GM12878 (cell line): ENCODE results near the gene DOC2B. TPM values are rescaled to one million over a fixed set of nuclear protein-coding genes. Genes with fewer than 3 reads are reported as not detected.

Experiments
- ATAC-seq: fragments of 200-7000 bp; cut with Tn5 transposase; 3 replicates; pipeline ENCODE4 v1.9.1; 2020; ENCODE audit warnings: mild to moderate bottlenecking, moderate library complexity
- BruUV-seq: library from RNA; stranded (reverse); fragments of 400-500 nt; replicated peaks from 2 replicates; lab custom pipeline; 2021; lab: Mats Ljungman, UMichigan
- CTCF ChIA-PET: fragments of 300-600 bp; sonication (Branson Sonifier 250); formaldehyde crosslinking; extraction: SDS; loops from one replicate; lab custom pipeline; 2021; ENCODE audit warnings: inconsistent platforms; lab: Yijun Ruan, JAX
- POLR2A ChIA-PET: fragments of 350-600 bp; formaldehyde crosslinking; extraction: SDS; loops from one replicate; lab custom pipeline; 2021; ENCODE audit warnings: inconsistent platforms; lab: Charles Lee
- RAD21 ChIA-PET: fragments of 300-600 bp; sonication (Branson Sonifier 250); formaldehyde crosslinking; loops from one replicate; lab custom pipeline; 2023; ENCODE audit warnings: antibody characterized with exemption; ENCODE audit not compliant: unreplicated experiment; lab: Charles Lee
- SMC1A ChIA-PET: fragments of 300-600 bp; sonication (Branson Sonifier 250); formaldehyde crosslinking; loops from one replicate; lab custom pipeline; 2023; ENCODE audit not compliant: unreplicated experiment, uncharacterized antibody; lab: Charles Lee
- DNase-seq: peaks from one replicate; pipeline ENCODE4 v3.0.0-alpha.2; 2011; ENCODE audit warnings: low read depth, low spot score
- FAIRE-seq: peaks from 3 replicates; lab custom pipeline; 2011; peaks lifted over from hg19 to GRCh38; lab: Jason Lieb, UNC
- H2AFZ ChIP-seq: 2 replicates; pipeline ENCODE4 v1.6.0; 2011; ENCODE audit warnings: low read depth, low read length, control low read depth; ENCODE audit not compliant: control insufficient read depth
- H3K27ac ChIP-seq: 2 replicates; pipeline ENCODE4 v1.5.1; 2011; ENCODE audit warnings: control low read depth; ENCODE audit not compliant: control insufficient read depth, insufficient read depth
- H3K27me3 ChIP-seq, 2 experiments: replicated peaks in 1 of 2; 2 replicates each; pipeline versions ENCODE4 v1.6.0 to v1.6.1; 2011; ENCODE audit warnings: low read length in 1 of 2; ENCODE audit not compliant: control insufficient read depth in 2 of 2, insufficient read depth in 2 of 2
- H3K36me3 ChIP-seq, 2 experiments: 2 replicates each; pipeline ENCODE4 v1.5.1; 2011; ENCODE audit warnings: low read length in 1 of 2; ENCODE audit not compliant: control insufficient read depth in 2 of 2, insufficient read depth in 2 of 2
- H3K4me1 ChIP-seq: 2 replicates; pipeline ENCODE4 v1.6.1; 2011; ENCODE audit warnings: mild to moderate bottlenecking, low read length, moderate library complexity, mixed read lengths; ENCODE audit not compliant: control insufficient read depth, insufficient read depth
- H3K4me2 ChIP-seq: 2 replicates; pipeline ENCODE4 v1.6.0; 2011; ENCODE audit warnings: control low read depth; ENCODE audit not compliant: control insufficient read depth, insufficient read depth
- H3K4me3 ChIP-seq: fragments of 200-600 bp; sonication (generic); 2 replicates; pipeline ENCODE4 v1.5.1; 2016
- H3K79me2 ChIP-seq: 2 replicates; pipeline ENCODE4 v1.6.0; 2011; ENCODE audit warnings: low read length; ENCODE audit not compliant: control insufficient read depth, insufficient read depth
- H3K9ac ChIP-seq: 2 replicates; pipeline ENCODE4 v1.8.0; 2011; ENCODE audit warnings: low read length, control low read depth, mixed read lengths; ENCODE audit not compliant: control insufficient read depth, insufficient read depth
- H3K9me3 ChIP-seq: replicated peaks from 3 replicates; pipeline ENCODE4 v1.5.1; 2011; ENCODE audit warnings: mild to moderate bottlenecking, low read length; ENCODE audit not compliant: control insufficient read depth, insufficient read depth
- H4K20me1 ChIP-seq: 2 replicates; pipeline ENCODE4 v1.6.0; 2011; ENCODE audit not compliant: control insufficient read depth, insufficient read depth
- ATF3 ChIP-seq: IDR thresholded peaks from 2 replicates; pipeline ENCODE4 v1.6.1; 2011; ENCODE audit warnings: low read depth, mild to moderate bottlenecking, low read length, moderate library complexity, borderline replicate concordance; ENCODE audit errors: extremely low read depth
- CTCF ChIP-seq, 3 experiments: IDR thresholded peaks in 2 of 3; conservative IDR thresholded peaks in 1 of 3; 2 replicates each; pipeline ENCODE4 v1.5.1; 2011; ENCODE audit warnings: low read depth in 3 of 3, low read length in 3 of 3, mild to moderate bottlenecking in 3 of 3, control low read depth in 2 of 3, moderate library complexity in 2 of 3, inconsistent platforms in 1 of 3, mixed read lengths in 1 of 3; ENCODE audit not compliant: control insufficient read depth in 2 of 3, insufficient read depth in 1 of 3; ENCODE audit errors: extremely low read depth in 1 of 3
- DPF2 ChIP-seq: fragments of 450-650 bp; IDR thresholded peaks from 2 replicates; pipeline ENCODE4 v1.6.1; 2017; ENCODE audit warnings: mild to moderate bottlenecking
- E2F8 ChIP-seq: fragments of 450-650 bp; IDR thresholded peaks from 2 replicates; pipeline ENCODE4 v1.6.1; 2018; ENCODE audit warnings: mild to moderate bottlenecking, low read depth, moderate library complexity; ENCODE audit not compliant: partially characterized antibody
- FOS ChIP-seq: IDR thresholded peaks from 3 replicates; pipeline ENCODE4 v1.6.1; 2011; ENCODE audit warnings: borderline replicate concordance; ENCODE audit not compliant: insufficient read length; ENCODE audit errors: extremely low read depth
- KLF5 ChIP-seq: fragments of 450-650 bp; IDR thresholded peaks from 2 replicates; pipeline ENCODE4 v1.6.1; 2014; ENCODE audit warnings: mild to moderate bottlenecking; ENCODE audit not compliant: partially characterized antibody
- MLLT1 ChIP-seq: fragments of 450-650 bp; IDR thresholded peaks from 2 replicates; pipeline ENCODE4 v1.6.1; 2016; ENCODE audit warnings: mild to moderate bottlenecking
- MYB ChIP-seq: fragments of 150-350 bp; IDR thresholded peaks from 2 replicates; pipeline ENCODE4 v1.6.1; 2014; ENCODE audit warnings: mild to moderate bottlenecking, low read depth, low read length, borderline replicate concordance
- SP1 ChIP-seq: IDR thresholded peaks from one replicate; pipeline ENCODE4 v1.6.1; 2011; ENCODE audit warnings: low read depth, low read length
- SREBF2 ChIP-seq: IDR thresholded peaks from 2 replicates; pipeline ENCODE4 v1.6.1; 2012; ENCODE audit warnings: mild to moderate bottlenecking, low read length
- TBL1XR1 ChIP-seq: IDR thresholded peaks from 2 replicates; pipeline ENCODE4 v1.6.1; 2012; ENCODE audit warnings: low read depth, low read length, improper control_type of control experiment
- ZBTB33 ChIP-seq: fragments of 450-650 bp; IDR thresholded peaks from 2 replicates; pipeline ENCODE4 v1.6.1; 2017; ENCODE audit warnings: mild to moderate bottlenecking
- WGBS: methylation state at CpG from one replicate; pipeline ENCODE4 v1.1.6; 2016; ENCODE audit warnings: low lambda C conversion rate; ENCODE audit not compliant: insufficient replicate concordance, insufficient coverage; ENCODE audit errors: missing lambda C conversion rate; 5-methylcytosine and 5-hydroxymethylcytosine counted together
- in situ Hi-C: fragments of 300-500 bp; cut with MboI; formaldehyde crosslinking; loops from 9 replicates; pipeline ENCODE4 v1.14.3; 2018; ENCODE audit warnings: mixed read lengths
- intact Hi-C: fragments of 100-400 bp; cut with micrococcal nuclease; formaldehyde crosslinking; loops from one replicate; pipeline ENCODE4 v1.14.2; 2022; ENCODE audit not compliant: unreplicated experiment
- polyA plus RNA-seq, 11 experiments: library from polyadenylated mRNA; depleted of rRNA in 4 of 11; unstranded in 6 of 11; stranded (reverse) in 5 of 11; fragments of >200 nt; fragmentation: Nextera tagmentation in 4 of 11; fragmentation: Illumina TruSeq in 1 of 11; extraction: Ambion mirVana in 4 of 11; extraction: Trizol in 1 of 11; gene quantifications; 1 replicate in 1 of 11; 2 replicates in 10 of 11; pipeline versions ENCODE4 v1.2.1 to v1.2.3, GENCODE V29; 2011 to 2016; ENCODE audit warnings: inconsistent platforms in 2 of 11, missing spikeins in 2 of 11, low read depth in 1 of 11
- total RNA-seq, 4 experiments: library from RNA; depleted of rRNA in 3 of 4; stranded (reverse); fragments of >200 nt in 3 of 4; fragmentation: Illumina TruSeq in 1 of 4; extraction: Trizol in 1 of 4; gene quantifications; 2 replicates each; pipeline versions ENCODE4 v1.2.1 to v1.2.3, GENCODE V29; 2013 to 2021

The DOC2B gene
- total and polyA plus RNA-seq, 10 of the 15 experiments (the other 5 are each of a cell fraction or from before 2014, with no cell fraction given), result not detected

GRCh38 chr17:156946-157345 is 24.5 kb downstream of the DOC2B start:
- Histone ChIP-seq H3K36me3 (no peaks in the 10 kb centered on the region), H4K20me1 (no peaks in the 10 kb centered on the region), H3K79me2 (no peaks in the 10 kb centered on the region), H3K9ac (no peak overlapping the region), H3K4me2 (no peak overlapping the region), H3K4me3 (no peak overlapping the region), H2AFZ (no peak overlapping the region), H3K27ac (no peak overlapping the region), H3K27me3 (no peaks in the 10 kb centered on the region), H3K9me3 (no peaks in the 10 kb centered on the region), H3K4me1 (no peaks in the 10 kb centered on the region)
- DNase-seq, result no peak
- ChIA-PET CTCF (no interaction called here), RAD21 (no interaction called here), SMC1A (no interaction called here), POLR2A (no interaction called here)
- in situ Hi-C loops, result no loop called here
- 73% methylated on average over 18 of the region's 19 CpGs for WGBS
- intact Hi-C loops, result no loop called here
- no peak for FAIRE-seq
- no peak for ATAC-seq
- no TSS peak for BruUV-seq
- TF ChIP-seq ATF3, result no peak
- no peak for TF ChIP-seq MYB
- no peak for TF ChIP-seq DPF2
- TF ChIP-seq KLF5, result no peak
- TF ChIP-seq CTCF (IDR thresholded peaks at IDR 0.05 in 2 of 3, conservative IDR thresholded peaks at IDR 0.05 in 1 of 3; ENCODE audit: control insufficient read depth in 2 of 3, extremely low read depth in 1 of 3, insufficient read depth in 1 of 3, low read depth in 3 of 3, low read length in 3 of 3), result no peak
- no peak for TF ChIP-seq TBL1XR1
- TF ChIP-seq MLLT1, result no peak
- no peak for TF ChIP-seq E2F8
- TF ChIP-seq ZBTB33, result no peak
- TF ChIP-seq SREBF2, result no peak
- no peak for TF ChIP-seq FOS
- TF ChIP-seq SP1, result no peak
